Thyroid gland (tissue), 4 donors: ENCODE data around the gene SCGN.

Experiments
- POLR2A ChIP-seq, 2 donors: fragments of 450-650 bp; IDR thresholded peaks; one replicate each; pipeline ENCODE4 v1.6.1; 2017; ENCODE audit warnings: antibody characterized with exemption in 2 of 2, mild to moderate bottlenecking in 2 of 2, moderate library complexity in 1 of 2
- TF ChIP-seq, protein P1 (sequence below), 6 experiments: fragments of 200-600 bp in 3 of 6; fragments of 450-650 bp in 3 of 6; sonication (generic) in 3 of 6; IDR thresholded peaks; one replicate each; pipeline ENCODE4 v1.5.1; 2016 to 2019; ENCODE audit warnings: antibody characterized with exemption in 6 of 6, mild to moderate bottlenecking in 2 of 6, inconsistent platforms in 1 of 6, moderate library complexity in 1 of 6

DNA sequence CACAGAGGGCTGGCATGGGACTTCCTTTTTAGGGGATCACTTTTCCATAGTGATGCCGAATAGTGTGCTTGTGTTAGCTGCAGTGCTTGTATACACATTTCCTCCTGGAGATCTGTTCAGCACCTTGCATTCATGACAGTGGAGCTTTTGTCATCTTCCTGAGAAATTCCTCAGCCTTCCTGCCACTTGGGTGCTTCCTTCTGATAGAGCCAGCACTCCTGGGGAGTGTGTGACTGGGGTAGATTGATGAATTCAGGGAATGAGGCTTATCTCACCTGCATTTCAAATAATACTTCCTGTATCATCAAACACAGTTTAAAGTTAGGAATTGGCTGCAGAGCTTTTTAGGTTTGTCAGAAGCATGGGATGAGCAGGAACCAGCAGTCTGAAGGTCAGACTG, 48.8 kb upstream of the SCGN start:
- TF ChIP-seq, protein P1, sequence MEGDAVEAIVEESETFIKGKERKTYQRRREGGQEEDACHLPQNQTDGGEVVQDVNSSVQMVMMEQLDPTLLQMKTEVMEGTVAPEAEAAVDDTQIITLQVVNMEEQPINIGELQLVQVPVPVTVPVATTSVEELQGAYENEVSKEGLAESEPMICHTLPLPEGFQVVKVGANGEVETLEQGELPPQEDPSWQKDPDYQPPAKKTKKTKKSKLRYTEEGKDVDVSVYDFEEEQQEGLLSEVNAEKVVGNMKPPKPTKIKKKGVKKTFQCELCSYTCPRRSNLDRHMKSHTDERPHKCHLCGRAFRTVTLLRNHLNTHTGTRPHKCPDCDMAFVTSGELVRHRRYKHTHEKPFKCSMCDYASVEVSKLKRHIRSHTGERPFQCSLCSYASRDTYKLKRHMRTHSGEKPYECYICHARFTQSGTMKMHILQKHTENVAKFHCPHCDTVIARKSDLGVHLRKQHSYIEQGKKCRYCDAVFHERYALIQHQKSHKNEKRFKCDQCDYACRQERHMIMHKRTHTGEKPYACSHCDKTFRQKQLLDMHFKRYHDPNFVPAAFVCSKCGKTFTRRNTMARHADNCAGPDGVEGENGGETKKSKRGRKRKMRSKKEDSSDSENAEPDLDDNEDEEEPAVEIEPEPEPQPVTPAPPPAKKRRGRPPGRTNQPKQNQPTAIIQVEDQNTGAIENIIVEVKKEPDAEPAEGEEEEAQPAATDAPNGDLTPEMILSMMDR (IDR thresholded peaks at IDR 0.05): no peak
- TF ChIP-seq POLR2A (IDR thresholded peaks at IDR 0.05): no peak
